IMR-90 (cell line): Measurements from ENCODE around the gene LRRIQ4. TPM values are rescaled to one million over a fixed set of nuclear protein-coding genes. Genes with fewer than 3 reads are reported as not detected.

Experiments used
- ATAC-seq: fragments of 200-7000 bp; cut with Tn5 transposase; 2 replicates; pipeline ENCODE4 v1.9.1; 2020; ENCODE audit warnings: low read depth, mild to moderate bottlenecking, moderate library complexity
- BruUV-seq: library from RNA; stranded (reverse); fragments of 400-500 nt; replicated peaks from 2 replicates; lab custom pipeline; 2021; lab: Mats Ljungman, UMichigan
- CTCF ChIA-PET: fragments of 300-600 bp; formaldehyde crosslinking; extraction: SDS; loops from one replicate; lab custom pipeline; 2021; ENCODE audit warnings: antibody characterized with exemption; lab: Yijun Ruan, JAX
- POLR2A ChIA-PET: fragments of 300-600 bp; sonication (Branson Sonifier 250); formaldehyde crosslinking; loops from one replicate; lab custom pipeline; 2022; ENCODE audit warnings: antibody characterized with exemption; ENCODE audit not compliant: unreplicated experiment; lab: Charles Lee
- DNase-seq: peaks from one replicate; pipeline ENCODE4 v3.0.0; 2013
- H2AFZ ChIP-seq: replicated peaks from 2 replicates; pipeline ENCODE3; 2013; ENCODE audit warnings: low read length, mild to moderate bottlenecking; ENCODE audit not compliant: poor library complexity
- H2AK5ac ChIP-seq: 2 replicates; pipeline ENCODE4 v1.6.1; 2013; ENCODE audit warnings: low read depth, low read length, inconsistent platforms
- H2AK9ac ChIP-seq: replicated peaks from 2 replicates; pipeline ENCODE3; 2013; ENCODE audit warnings: mild to moderate bottlenecking, low read depth, low read length, moderate library complexity; ENCODE audit not compliant: poor library complexity
- H2BK120ac ChIP-seq: 2 replicates; pipeline ENCODE4 v1.6.1; 2013; ENCODE audit warnings: low read depth, low read length, inconsistent platforms
- H2BK15ac ChIP-seq: 3 replicates; pipeline ENCODE4 v1.6.1; 2013; ENCODE audit warnings: low read depth, low read length, inconsistent platforms
- H2BK20ac ChIP-seq: 2 replicates; pipeline ENCODE4 v1.6.1; 2013; ENCODE audit warnings: low read depth, mild to moderate bottlenecking, inconsistent platforms, low read length, moderate library complexity
- H2BK5ac ChIP-seq: 2 replicates; pipeline ENCODE4 v1.6.1; 2013; ENCODE audit warnings: mild to moderate bottlenecking, low read depth, low read length, inconsistent platforms; ENCODE audit not compliant: poor library complexity, severe bottlenecking
- H3K14ac ChIP-seq: replicated peaks from 2 replicates; pipeline ENCODE4 v1.6.1; 2013; ENCODE audit warnings: low read depth, low read length, inconsistent platforms
- H3K18ac ChIP-seq: 2 replicates; pipeline ENCODE4 v1.6.1; 2013; ENCODE audit warnings: low read depth, low read length, control low read depth
- H3K23ac ChIP-seq: 2 replicates; pipeline ENCODE4 v1.6.1; 2013; ENCODE audit warnings: low read depth, low read length, inconsistent platforms
- H3K27ac ChIP-seq: 2 replicates; pipeline ENCODE4 v1.5.1; 2013; ENCODE audit warnings: mild to moderate bottlenecking, control low read depth, low read length; ENCODE audit not compliant: insufficient read depth
- H3K27me3 ChIP-seq: 2 replicates; pipeline ENCODE4 v1.6.1; 2013; ENCODE audit warnings: low read length; ENCODE audit not compliant: control insufficient read depth, insufficient read depth
- H3K36me3 ChIP-seq: 2 replicates; pipeline ENCODE4 v1.6.1; 2013; ENCODE audit warnings: low read length, mixed read lengths; ENCODE audit not compliant: control insufficient read depth, insufficient read depth
- H3K4ac ChIP-seq: 2 replicates; pipeline ENCODE4 v1.6.1; 2013; ENCODE audit warnings: low read depth, low read length, inconsistent platforms
- H3K4me1 ChIP-seq: 2 replicates; pipeline ENCODE4 v1.6.1; 2013; ENCODE audit warnings: low read length, mixed read lengths; ENCODE audit not compliant: control insufficient read depth, insufficient read depth
- H3K4me2 ChIP-seq: 2 replicates; pipeline ENCODE4 v1.6.1; 2013; ENCODE audit warnings: low read depth, mild to moderate bottlenecking, control low read depth, low read length, moderate library complexity
- H3K4me3 ChIP-seq: 2 replicates; pipeline ENCODE4 v1.5.1; 2013; ENCODE audit warnings: low read depth, mild to moderate bottlenecking, control low read depth, low read length, moderate library complexity; ENCODE audit not compliant: insufficient read depth
- H3K56ac ChIP-seq: 2 replicates; pipeline ENCODE4 v1.6.1; 2013; ENCODE audit warnings: low read length, inconsistent platforms; ENCODE audit not compliant: insufficient read depth; ENCODE audit errors: extremely low read depth
- H3K79me1 ChIP-seq, 2 experiments: 2 replicates each; pipeline ENCODE4 v1.6.1; 2013; ENCODE audit warnings: low read length in 2 of 2, inconsistent platforms in 1 of 2, low read depth in 1 of 2
- H3K9ac ChIP-seq: 2 replicates; pipeline ENCODE4 v1.6.1; 2013; ENCODE audit warnings: low read depth, low read length, control low read depth
- H3K9me1 ChIP-seq: 2 replicates; pipeline ENCODE4 v1.6.1; 2013; ENCODE audit warnings: low read length, inconsistent platforms; ENCODE audit not compliant: insufficient read depth
- H3K9me3 ChIP-seq: 2 replicates; pipeline ENCODE4 v1.6.1; 2013; ENCODE audit warnings: low read length; ENCODE audit not compliant: control insufficient read depth, insufficient read depth
- H4K20me1 ChIP-seq: 2 replicates; pipeline ENCODE4 v1.6.1; 2013; ENCODE audit warnings: low read length, inconsistent platforms; ENCODE audit not compliant: insufficient read depth
- H4K5ac ChIP-seq: 2 replicates; pipeline ENCODE4 v1.6.1; 2013; ENCODE audit warnings: mild to moderate bottlenecking, low read depth, low read length, control low read depth
- H4K8ac ChIP-seq, 2 experiments: 2 replicates each; pipeline ENCODE4 v1.6.1; 2013; ENCODE audit warnings: low read depth in 2 of 2, low read length in 2 of 2, control low read depth in 1 of 2, inconsistent platforms in 1 of 2
- H4K91ac ChIP-seq: 2 replicates; pipeline ENCODE4 v1.6.1; 2013; ENCODE audit warnings: low read depth, low read length, inconsistent platforms; ENCODE audit not compliant: insufficient read depth
- BHLHE40 ChIP-seq: fragments of 150-350 bp; IDR thresholded peaks from 2 replicates; pipeline ENCODE4 v1.6.1; 2016; ENCODE audit warnings: mild to moderate bottlenecking, low read depth, low read length
- CEBPB ChIP-seq: IDR thresholded peaks from 2 replicates; pipeline ENCODE4 v1.6.1; 2012; ENCODE audit warnings: low read depth, low read length, improper control_type of control experiment
- CHD1 ChIP-seq: IDR thresholded peaks from 2 replicates; pipeline ENCODE4 v1.6.1; 2012; ENCODE audit warnings: low read depth, low read length, improper control_type of control experiment
- FOS ChIP-seq: fragments of 150-350 bp; IDR thresholded peaks from 2 replicates; pipeline ENCODE4 v1.6.1; 2016; ENCODE audit warnings: low read depth, low read length
- MAFK ChIP-seq: IDR thresholded peaks from 2 replicates; pipeline ENCODE4 v1.6.1; 2012; ENCODE audit warnings: low read depth, low read length, improper control_type of control experiment
- MAZ ChIP-seq: IDR thresholded peaks from 2 replicates; pipeline ENCODE4 v1.6.1; 2012; ENCODE audit warnings: low read depth, mild to moderate bottlenecking, low read length, improper control_type of control experiment, moderate library complexity, borderline replicate concordance
- MXI1 ChIP-seq: IDR thresholded peaks from 2 replicates; pipeline ENCODE4 v1.6.1; 2012; ENCODE audit warnings: low read depth, mild to moderate bottlenecking, low read length, moderate library complexity, borderline replicate concordance
- RCOR1 ChIP-seq: IDR thresholded peaks from 2 replicates; pipeline ENCODE4 v1.6.1; 2012; ENCODE audit warnings: mild to moderate bottlenecking, low read length, improper control_type of control experiment; ENCODE audit not compliant: insufficient replicate concordance
- RFX5 ChIP-seq: IDR thresholded peaks from 2 replicates; pipeline ENCODE4 v1.8.0; 2012; ENCODE audit warnings: low read depth, mild to moderate bottlenecking, low read length, moderate library complexity
- SMC3 ChIP-seq: fragments of 150-350 bp; IDR thresholded peaks from 2 replicates; pipeline ENCODE4 v1.6.1; 2016; ENCODE audit warnings: low read depth, mild to moderate bottlenecking, antibody characterized with exemption, low read length, moderate library complexity
- WGBS, 2 experiments: methylation state at CpG; one replicate each; pipeline versions ENCODE4 v1.1.5 to v1.1.7; 2013; ENCODE audit warnings: missing lambda C conversion rate in 2 of 2; ENCODE audit not compliant: insufficient read length in 1 of 2; ENCODE audit errors: extremely low coverage in 2 of 2; 5-methylcytosine and 5-hydroxymethylcytosine counted together
- dilution Hi-C: fragments of 300-500 bp; cut with HindIII; formaldehyde crosslinking; loops from one replicate; pipeline ENCODE4 v1.14.3; 2018; ENCODE audit warnings: low sequenced_read_pairs; ENCODE audit not compliant: unreplicated experiment
- in situ Hi-C: fragments of 300-500 bp; cut with MboI; formaldehyde crosslinking; loops from 3 replicates; pipeline ENCODE4 v1.14.3; 2019; ENCODE audit warnings: low sequenced_read_pairs, inconsistent platforms, mixed read lengths
- intact Hi-C: fragments of 100-400 bp; cut with micrococcal nuclease; formaldehyde crosslinking; loops from 2 replicates; pipeline ENCODE4 v1.10.0; 2022
- polyA plus RNA-seq, 3 experiments: library from polyadenylated mRNA; depleted of rRNA; stranded (reverse); fragments of >200 nt; gene quantifications; 2 replicates each; pipeline ENCODE4 v1.2.3, GENCODE V29; 2012; ENCODE audit warnings: low replicate concordance in 1 of 3
- total RNA-seq: library from RNA; depleted of rRNA; stranded (reverse); fragments of >200 nt; gene quantifications from 2 replicates; pipeline ENCODE4 v1.2.3, GENCODE V29; 2012

Gene LRRIQ4
- total and polyA plus RNA-seq, 2 of the 4 experiments (the other 2 are of a cell fraction) = not detected

DNA sequence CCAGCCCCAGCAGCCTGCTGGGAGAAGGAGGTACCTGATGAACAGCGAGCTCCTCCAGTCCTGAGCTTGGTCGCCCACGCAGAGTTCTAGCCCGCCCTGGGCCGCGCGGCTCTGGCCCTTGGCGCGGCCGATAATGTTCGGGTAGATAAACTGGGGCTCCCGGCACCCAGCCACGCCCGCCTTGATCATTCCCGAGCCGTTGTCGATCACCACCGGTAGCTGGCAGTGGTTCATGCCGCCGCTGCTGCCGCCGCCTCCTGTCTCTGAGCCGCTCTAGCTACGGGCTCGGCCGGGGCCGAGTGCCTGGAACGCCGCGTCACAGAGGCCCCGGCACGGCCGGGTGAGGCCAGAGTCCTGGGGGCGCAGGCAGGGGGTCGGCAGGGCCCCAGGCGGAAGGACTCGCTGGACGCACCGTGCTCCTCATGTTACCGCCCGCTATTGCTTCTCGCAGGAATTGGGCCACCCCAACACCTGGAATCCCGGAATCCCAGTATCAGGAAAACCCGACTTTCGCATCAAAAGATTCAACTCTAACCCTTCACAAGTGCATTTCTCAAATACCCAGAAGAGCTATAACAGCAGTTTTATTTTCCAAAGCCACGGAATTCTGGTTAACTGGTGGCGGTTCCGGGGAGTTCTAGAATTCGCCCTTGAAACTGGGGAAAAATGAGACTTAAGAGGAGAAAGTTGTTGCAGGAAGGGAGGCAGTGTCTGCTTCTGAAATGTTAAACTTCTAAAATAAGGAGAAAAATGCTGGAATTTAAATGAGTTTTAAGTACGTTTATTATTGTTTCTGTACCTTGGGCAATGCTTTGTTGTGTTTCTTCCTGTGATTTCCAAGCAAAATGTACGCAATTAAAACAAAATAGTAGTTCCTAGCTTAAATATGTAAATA lies 43.1 kb upstream of the LRRIQ4 start, which contains the start of gene ACTRT3:
Gene ACTRT3 (minus strand): TSS at position 275 of the 895 bp plus-strand sequence. CDS start 41 bp downstream, at position 234.
- peak within 1 kb of the TSS; percentile 80 for H3K9ac ChIP-seq
- DNase-seq (peak; percentile 43), ATAC-seq (peak; percentile 8)
- peak within 1 kb of the TSS; percentile 41 for H3K23ac ChIP-seq
- no peak within 1 kb of the TSS for H2AK5ac ChIP-seq
- peak within 1 kb of the TSS; percentile 47 for H4K5ac ChIP-seq
- 3% methylated on average over 22 of the region's 51 CpGs; no CpG with 5 or more reads in 1 of the 2 experiments for WGBS, 2 experiments
- peak within 1 kb of the TSS; percentile 22 for H3K18ac ChIP-seq
- peak within 1 kb of the TSS; percentile 66 for H3K27ac ChIP-seq
- peak within 1 kb of the TSS; percentile 47 for H2BK120ac ChIP-seq
- H3K4me1 ChIP-seq = no peaks in the 10 kb centered on the region
- peak within 1 kb of the TSS; percentile 50; the same call in 1 of the 2 replicates for H3K14ac ChIP-seq
- H3K4ac ChIP-seq = peak within 1 kb of the TSS; percentile 60
- H3K27me3 ChIP-seq = no peaks in the 10 kb centered on the region
- H4K91ac ChIP-seq = peak within 1 kb of the TSS; percentile 36
- H3K9me3 ChIP-seq = no peaks in the 10 kb centered on the region
- no peak within 1 kb of the TSS for H2BK15ac ChIP-seq
- H2AFZ ChIP-seq = peak within 1 kb of the TSS; percentile 95
- peak within 1 kb of the TSS; percentile 13; the same call in 1 of the 2 replicates for H2BK20ac ChIP-seq
- H3K4me3 ChIP-seq = peak within 1 kb of the TSS; percentile 57
- intact Hi-C loops (loop anchor here (10.0 kb wide), 1 partner anchor 215 kb away; no protein-coding TSS in a partner anchor), in situ Hi-C loops (loop anchor here (25.0 kb wide), 1 partner anchor 1682 kb away; the partner anchor contains the start of gene GOLIM4), dilution Hi-C loops (no loop called here)
- peak within 1 kb of the TSS; percentile 70 for H2AK9ac ChIP-seq
- no peaks in the 10 kb centered on the region for H3K36me3 ChIP-seq
- ChIA-PET CTCF (interaction anchor here (0.6 kb wide), 2 partner anchors 587 to 1734 kb away, joined by 3 to 5 read pairs; no protein-coding TSS in a partner anchor), POLR2A (interaction anchor here (0.6 kb wide), 1 partner anchor 48 kb away, joined by 19 read pairs; no protein-coding TSS in a partner anchor)
- peak within 1 kb of the TSS; percentile 54 for H3K56ac ChIP-seq
- H3K4me2 ChIP-seq = peak within 1 kb of the TSS; percentile 94
- peak within 1 kb of the TSS; percentile 69 to 87 for H4K8ac ChIP-seq
- BruUV-seq = no TSS peak
- H2BK5ac ChIP-seq = peak within 1 kb of the TSS; percentile 28
- no peaks in the 10 kb centered on the region for H4K20me1 ChIP-seq
- H3K9me1 ChIP-seq = no peaks in the 10 kb centered on the region
- TF ChIP-seq SMC3 = no peak
- no peak for TF ChIP-seq RFX5
- no peak for TF ChIP-seq MXI1
- no peak for TF ChIP-seq MAZ
- no peak for TF ChIP-seq CEBPB
- no peak for TF ChIP-seq CHD1
- TF ChIP-seq RCOR1 = no peak
- TF ChIP-seq FOS = no peak
- no peak for TF ChIP-seq MAFK
- no peak for TF ChIP-seq BHLHE40
- peaks cover 5 to 9% of the 10 kb centered on the region in 2 experiments; a peak in 3 of 4 replicates for H3K79me1 ChIP-seq
